HEK293 (cell line): Measurements from ENCODE around the gene THBS3.

Experiments used
- CTCF ChIP-seq: fragments of 450-650 bp; formaldehyde crosslinking; IDR thresholded peaks from 2 replicates; pipeline ENCODE4 v1.5.1; 2016; ENCODE audit warnings: missing biosample characterization, missing genetic modification characterization
- ZFP69B ChIP-seq: fragments of 450-650 bp; formaldehyde crosslinking; IDR thresholded peaks from 2 replicates; pipeline ENCODE4 v1.5.1; 2016; ENCODE audit warnings: missing biosample characterization, missing genetic modification characterization
- ZNF138 ChIP-seq: fragments of 450-650 bp; formaldehyde crosslinking; IDR thresholded peaks from 2 replicates; pipeline ENCODE4 v1.5.1; 2016; ENCODE audit warnings: missing biosample characterization, missing genetic modification characterization, borderline replicate concordance
- ZNF202 ChIP-seq: fragments of 450-650 bp; formaldehyde crosslinking; IDR thresholded peaks from 2 replicates; pipeline ENCODE4 v1.5.1; 2016; ENCODE audit warnings: missing biosample characterization, missing genetic modification characterization, borderline replicate concordance
- ZNF274 ChIP-seq, 2 experiments: fragments of 200-500 bp in 1 of 2; fragments of 450-650 bp in 1 of 2; sonication (Bioruptor generic) in 1 of 2; formaldehyde crosslinking in 1 of 2; IDR thresholded peaks; 2 replicates each; pipeline versions ENCODE4 v1.5.1 to v1.6.1; 2014 to 2016; ENCODE audit warnings: borderline replicate concordance in 1 of 2, inconsistent platforms in 1 of 2, low read length in 1 of 2, missing biosample characterization in 1 of 2, missing genetic modification characterization in 1 of 2
- ZNF501 ChIP-seq: fragments of 450-650 bp; formaldehyde crosslinking; IDR thresholded peaks from 2 replicates; pipeline ENCODE4 v1.5.1; 2016; ENCODE audit warnings: missing biosample characterization, missing genetic modification characterization
- ZNF561 ChIP-seq: fragments of 450-650 bp; IDR thresholded peaks from 2 replicates; pipeline ENCODE4 v1.5.1; 2018; ENCODE audit warnings: missing biosample characterization, missing genetic modification characterization, borderline replicate concordance
- ZNF629 ChIP-seq: fragments of 450-650 bp; formaldehyde crosslinking; IDR thresholded peaks from 2 replicates; pipeline ENCODE4 v1.5.1; 2017; ENCODE audit warnings: missing biosample characterization, missing genetic modification characterization
- ZSCAN18 ChIP-seq: fragments of 450-650 bp; formaldehyde crosslinking; IDR thresholded peaks from 2 replicates; pipeline ENCODE4 v1.5.1; 2016; ENCODE audit warnings: missing biosample characterization, missing genetic modification characterization
- ZSCAN23 ChIP-seq: fragments of 450-650 bp; formaldehyde crosslinking; IDR thresholded peaks from 2 replicates; pipeline ENCODE4 v1.5.1; 2016; ENCODE audit warnings: missing biosample characterization, missing genetic modification characterization

- no peak for TF ChIP-seq ZNF274 (IDR thresholded peaks at IDR 0.05; ENCODE audit: low read length)
- no peak for TF ChIP-seq ZNF274 (tag by site-specific recombination; IDR thresholded peaks at IDR 0.05; ENCODE audit: borderline replicate concordance)
- TF ChIP-seq ZFP69B (tag by site-specific recombination): no peak
- no peak for TF ChIP-seq CTCF
- TF ChIP-seq ZNF202 (tag by site-specific recombination): no peak
- no peak for TF ChIP-seq ZSCAN23 (tag by site-specific recombination)
- TF ChIP-seq ZNF138 (tag by site-specific recombination): no peak
- no peak for TF ChIP-seq ZSCAN18
- no peak for TF ChIP-seq ZNF501 (tag by site-specific recombination)
- TF ChIP-seq ZNF629 (tag by site-specific recombination): no peak
- no peak for TF ChIP-seq ZNF561 (tag by site-specific recombination)
These were observed 5.5 kb downstream of the THBS3 start for GRCh38 chr1:155202198-155202597.
